ENCODE measurements around the gene ADAM10. TPM values are rescaled to one million over a fixed set of nuclear protein-coding genes. Genes with fewer than 3 reads are reported as not detected.

Gene ADAM10
- total RNA-seq, 1 experiment from 2014 or later: 159 TPM

GRCh38 chr15:58548308-58549012 is 201.0 kb downstream of the ADAM10 start:
- Histone ChIP-seq H2AFZ (ENCODE audit: low read length) (no peak overlapping the region), H2BK120ac (ENCODE audit: low read depth, low read length, poor library complexity, severe bottlenecking) (no peak overlapping the region), H3K23ac (ENCODE audit: insufficient read length, low read depth, low read length) (no peak overlapping the region), H3K4me1 (ENCODE audit: insufficient read depth, low read length) (no peaks in the 10 kb centered on the region), H2BK5ac (ENCODE audit: insufficient read length, low read length) (no peak overlapping the region), H3K4ac (ENCODE audit: low read depth, low read length) (no peak overlapping the region), H3K9ac (ENCODE audit: extremely low read depth, insufficient read length, low read length) (no peak overlapping the region), H3K9me3 (ENCODE audit: control insufficient read depth, low read depth, low read length) (no peaks in the 10 kb centered on the region), H3K79me1 (ENCODE audit: insufficient read depth, low read depth, low read length, poor library complexity, severe bottlenecking) (no peaks in the 10 kb centered on the region), H2BK12ac (ENCODE audit: insufficient read length, low read depth, low read length) (no peak overlapping the region), H4K20me1 (ENCODE audit: control insufficient read depth, insufficient read depth, insufficient read length) (no peaks in the 10 kb centered on the region), H3K14ac (ENCODE audit: insufficient read depth, low read length) (peak overlapping the region; percentile 0; the same call in 1 of the 2 replicates), H3K56ac (ENCODE audit: insufficient read length, low read depth, low read length) (no peak overlapping the region), H3K27ac (ENCODE audit: insufficient read length, low read depth, low read length) (no peak overlapping the region), H3K79me2 (ENCODE audit: insufficient read depth, low read length) (no peaks in the 10 kb centered on the region), H4K91ac (ENCODE audit: insufficient read length, low read depth, low read length) (no peak overlapping the region), H3K23me2 (ENCODE audit: insufficient read length, low read depth, low read length, poor library complexity, severe bottlenecking) (no peaks in the 10 kb centered on the region), H3K18ac (ENCODE audit: insufficient read length, low read depth, low read length) (no peak overlapping the region), H2AK5ac (ENCODE audit: insufficient read length, low read length) (no peak overlapping the region), H3K27me3 (ENCODE audit: insufficient read depth, low read length) (no peaks in the 10 kb centered on the region), H4K8ac (replicated peaks; ENCODE audit: insufficient read length, low read depth, low read length) (no peak overlapping the region), H2BK15ac (ENCODE audit: low read depth, low read length) (no peak overlapping the region), H3T11ph (ENCODE audit: low read length) (no peak overlapping the region), H4K5ac (ENCODE audit: insufficient read length, low read depth, low read length) (no peak overlapping the region), H2BK20ac (ENCODE audit: low read depth, low read length, poor library complexity, severe bottlenecking) (no peak overlapping the region), H3K4me2 (ENCODE audit: insufficient read depth, insufficient read length, low read length) (no peak overlapping the region)
- DNase-seq: no peak
- H3K4me1 Mint-ChIP-seq: peaks cover 25 to 37% of the 10 kb centered on the region in 2 experiments
- H3K4me3 Mint-ChIP-seq: no peak overlapping the region
- H3K27me3 Mint-ChIP-seq (ENCODE audit: low read depth): peaks cover 8% of the 10 kb centered on the region
- no peaks in the 10 kb centered on the region for H3K9me3 Mint-ChIP-seq
- no peak for TF ChIP-seq CTCF (conservative IDR thresholded peaks at IDR 0.05)
- H3K27ac Mint-ChIP-seq: peak overlapping the region in 1 of 3 experiments; percentile 68; a peak in 2 of 7 replicates
- H3K36me3 Mint-ChIP-seq (ENCODE audit: insufficient read depth in 1 of 3, low read depth in 3 of 3): no peaks in the 10 kb centered on the region
- no CpG with 5 or more reads among the region's 26 CpGs for WGBS (ENCODE audit: extremely low coverage, insufficient read length, low lambda C conversion rate)

Data from H9 (cell line).